PFSK-1 (cell line): ENCODE results near the gene SCGB1A1.

Source experiments
- FOXP2 ChIP-seq: optimal IDR thresholded peaks from 2 replicates; pipeline ENCODE3; 2011; ENCODE audit warnings: borderline replicate concordance, control low read depth, inconsistent platforms; ENCODE audit not compliant: insufficient read depth; ENCODE audit errors: extremely low read length, extremely low read depth
- POLR2AphosphoS5 ChIP-seq: IDR thresholded peaks from 2 replicates; pipeline ENCODE4 v1.6.1; 2012; ENCODE audit warnings: low read depth, mild to moderate bottlenecking, control low read depth, low read length, moderate library complexity
- SIN3A ChIP-seq: IDR thresholded peaks from 2 replicates; pipeline ENCODE4 v1.6.1; 2012; ENCODE audit warnings: mild to moderate bottlenecking, low read length, moderate library complexity, borderline replicate concordance; ENCODE audit not compliant: insufficient read depth
- TAF1 ChIP-seq: IDR thresholded peaks from 2 replicates; pipeline ENCODE4 v1.6.1; 2012; ENCODE audit warnings: low read length, control low read depth, borderline replicate concordance; ENCODE audit not compliant: insufficient read depth
- TF ChIP-seq, protein P1 (sequence below), 2 experiments: IDR thresholded peaks; 2 replicates each; pipeline versions ENCODE4 v1.6.1 to v1.8.0; 2011 to 2012; ENCODE audit warnings: low read depth in 2 of 2, low read length in 2 of 2, control low read depth in 1 of 2, inconsistent platforms in 1 of 2, mild to moderate bottlenecking in 1 of 2, moderate library complexity in 1 of 2; ENCODE audit not compliant: insufficient read depth in 1 of 2

Gene SCGB1A1

GRCh38 chr11:62409831-62410230 is 9.0 kb upstream of the SCGB1A1 start:
- TF ChIP-seq FOXP2 (no peak), POLR2AphosphoS5 (no peak), TAF1 (no peak), SIN3A (no peak)
- TF ChIP-seq, protein P1, sequence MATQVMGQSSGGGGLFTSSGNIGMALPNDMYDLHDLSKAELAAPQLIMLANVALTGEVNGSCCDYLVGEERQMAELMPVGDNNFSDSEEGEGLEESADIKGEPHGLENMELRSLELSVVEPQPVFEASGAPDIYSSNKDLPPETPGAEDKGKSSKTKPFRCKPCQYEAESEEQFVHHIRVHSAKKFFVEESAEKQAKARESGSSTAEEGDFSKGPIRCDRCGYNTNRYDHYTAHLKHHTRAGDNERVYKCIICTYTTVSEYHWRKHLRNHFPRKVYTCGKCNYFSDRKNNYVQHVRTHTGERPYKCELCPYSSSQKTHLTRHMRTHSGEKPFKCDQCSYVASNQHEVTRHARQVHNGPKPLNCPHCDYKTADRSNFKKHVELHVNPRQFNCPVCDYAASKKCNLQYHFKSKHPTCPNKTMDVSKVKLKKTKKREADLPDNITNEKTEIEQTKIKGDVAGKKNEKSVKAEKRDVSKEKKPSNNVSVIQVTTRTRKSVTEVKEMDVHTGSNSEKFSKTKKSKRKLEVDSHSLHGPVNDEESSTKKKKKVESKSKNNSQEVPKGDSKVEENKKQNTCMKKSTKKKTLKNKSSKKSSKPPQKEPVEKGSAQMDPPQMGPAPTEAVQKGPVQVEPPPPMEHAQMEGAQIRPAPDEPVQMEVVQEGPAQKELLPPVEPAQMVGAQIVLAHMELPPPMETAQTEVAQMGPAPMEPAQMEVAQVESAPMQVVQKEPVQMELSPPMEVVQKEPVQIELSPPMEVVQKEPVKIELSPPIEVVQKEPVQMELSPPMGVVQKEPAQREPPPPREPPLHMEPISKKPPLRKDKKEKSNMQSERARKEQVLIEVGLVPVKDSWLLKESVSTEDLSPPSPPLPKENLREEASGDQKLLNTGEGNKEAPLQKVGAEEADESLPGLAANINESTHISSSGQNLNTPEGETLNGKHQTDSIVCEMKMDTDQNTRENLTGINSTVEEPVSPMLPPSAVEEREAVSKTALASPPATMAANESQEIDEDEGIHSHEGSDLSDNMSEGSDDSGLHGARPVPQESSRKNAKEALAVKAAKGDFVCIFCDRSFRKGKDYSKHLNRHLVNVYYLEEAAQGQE (IDR thresholded peaks at IDR 0.05; ENCODE audit: insufficient read depth in 1 of 2, low read depth in 2 of 2, low read length in 2 of 2): no peak

GRCh38 chr11:62410972-62411371 is 7.9 kb upstream of the SCGB1A1 start:
- no peak for TF ChIP-seq FOXP2
- TF ChIP-seq SIN3A: no peak
- TF ChIP-seq POLR2AphosphoS5: no peak
- no peak for TF ChIP-seq TAF1
- TF ChIP-seq, protein P1 (IDR thresholded peaks at IDR 0.05; ENCODE audit: insufficient read depth in 1 of 2, low read depth in 2 of 2, low read length in 2 of 2): no peak

DNA sequence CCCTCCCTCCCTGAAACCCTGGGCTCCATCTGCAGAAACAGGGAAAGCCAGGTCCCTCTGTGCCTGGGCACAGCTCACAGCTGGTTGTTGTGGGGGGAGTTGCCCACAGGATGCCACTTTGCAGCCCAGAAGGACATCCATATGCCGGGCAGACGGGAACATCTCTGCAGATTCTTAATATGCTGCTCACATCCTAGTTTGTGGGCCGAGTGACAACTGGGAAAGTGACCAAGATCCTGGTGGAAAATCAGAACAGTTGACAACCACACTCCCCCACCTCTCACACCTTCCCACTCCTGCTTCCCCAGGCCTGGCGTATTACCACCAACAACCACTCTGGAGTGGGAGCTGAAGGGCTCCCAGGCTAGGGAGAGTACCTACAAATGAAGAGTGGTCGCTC is 7.3 kb upstream of the SCGB1A1 start:
- TF ChIP-seq POLR2AphosphoS5: no peak
- TF ChIP-seq, protein P1 (IDR thresholded peaks at IDR 0.05; ENCODE audit: insufficient read depth in 1 of 2, low read depth in 2 of 2, low read length in 2 of 2): no peak
- no peak for TF ChIP-seq TAF1
- TF ChIP-seq FOXP2: no peak
- TF ChIP-seq SIN3A: no peak

- TF ChIP-seq, protein P1 (IDR thresholded peaks at IDR 0.05; ENCODE audit: insufficient read depth in 1 of 2, low read depth in 2 of 2, low read length in 2 of 2): no peak
- TF ChIP-seq POLR2AphosphoS5 (no peak), SIN3A (no peak), FOXP2 (no peak), TAF1 (no peak)
Measured at GRCh38 chr11:62413060-62413696, 5.7 kb upstream of the SCGB1A1 start.
